ENCODE measurements around the gene DOCK2.

Gene DOCK2

GRCh38 chr5:169911448-169912212 lies 274.6 kb downstream of the DOCK2 start:
- no peak for DNase-seq

- no peak for DNase-seq
Observed at GRCh38 chr5:169913479-169913878, 276.4 kb downstream of the DOCK2 start.

- no peak for DNase-seq
Observed at GRCh38 chr5:169914766-169915165, 277.7 kb downstream of the DOCK2 start.

GRCh38 chr5:169917500-169917899 lies 280.4 kb downstream of the DOCK2 start:
- DNase-seq, result no peak

- no peak for DNase-seq
Observed at GRCh38 chr5:169918228-169918627, 281.2 kb downstream of the DOCK2 start.

- DNase-seq, result no peak
Observed at GRCh38 chr5:169920474-169920873, 283.4 kb downstream of the DOCK2 start.

GRCh38 chr5:169921384-169921783 lies 284.3 kb downstream of the DOCK2 start:
- no peak for DNase-seq

- no peak for DNase-seq
Observed at GRCh38 chr5:169921949-169922348, 284.9 kb downstream of the DOCK2 start.

- no peak for DNase-seq
Observed at GRCh38 chr5:169922474-169922873, 285.4 kb downstream of the DOCK2 start.

- no peak for DNase-seq
Observed at GRCh38 chr5:169923988-169924387, 286.9 kb downstream of the DOCK2 start.

GRCh38 chr5:169933127-169933526 lies 296.1 kb downstream of the DOCK2 start:
- no peak for DNase-seq

GRCh38 chr5:169933616-169934015 lies 296.5 kb downstream of the DOCK2 start:
- no peak for DNase-seq

GRCh38 chr5:169934990-169935389 lies 297.9 kb downstream of the DOCK2 start:
- no peak for DNase-seq

GRCh38 chr5:169935762-169936161 lies 298.7 kb downstream of the DOCK2 start:
- no peak for DNase-seq

GRCh38 chr5:169938439-169938838 lies 301.4 kb downstream of the DOCK2 start:
- no peak for DNase-seq

GRCh38 chr5:169939731-169940130 lies 302.7 kb downstream of the DOCK2 start:
- no peak for DNase-seq

- DNase-seq, result no peak
Observed at GRCh38 chr5:169941542-169941941, 304.5 kb downstream of the DOCK2 start.

GRCh38 chr5:169942181-169942580 lies 305.1 kb downstream of the DOCK2 start:
- no peak for DNase-seq

- DNase-seq, result no peak
Observed at GRCh38 chr5:169943026-169943425, 306.0 kb downstream of the DOCK2 start.

GRCh38 chr5:169944115-169944514 lies 307.0 kb downstream of the DOCK2 start:
- no peak for DNase-seq

- DNase-seq, result no peak
Observed at GRCh38 chr5:169944922-169945680, 308.0 kb downstream of the DOCK2 start.

GRCh38 chr5:169945831-169946261 lies 308.8 kb downstream of the DOCK2 start:
- DNase-seq, result peak; percentile 9

- DNase-seq, result no peak
Observed at GRCh38 chr5:169946743-169947295, 309.7 kb downstream of the DOCK2 start.

GRCh38 chr5:169950333-169950732 lies 313.3 kb downstream of the DOCK2 start:
- DNase-seq, result no peak

Measured in NCI-H2227 treated with DMSO at 0.1 percent for 48 hours (cell line).